Stomach (tissue), 9 donors: ENCODE data around the gene TMEFF2. TPM values are rescaled to one million over a fixed set of nuclear protein-coding genes. Genes with fewer than 3 reads are reported as not detected.

Experiments
- DNase-seq, 2 donors: peaks; one replicate each; pipeline versions ENCODE4 v3.0.0 to v3.0.0-alpha.2; 2013 to 2019
- H3K27ac ChIP-seq, 5 donors: fragments of 200-600 bp in 4 of 5; sonication (generic) in 4 of 5; one replicate each; pipeline ENCODE4 v1.5.1; 2013 to 2019; ENCODE audit warnings: mild to moderate bottlenecking in 1 of 5, moderate library complexity in 1 of 5
- H3K27me3 ChIP-seq, 3 donors: fragments of 200-600 bp; sonication (generic); one replicate each; pipeline ENCODE4 v1.5.1; 2017 to 2019; ENCODE audit warnings: mixed run types in 1 of 3
- H3K36me3 ChIP-seq, 4 donors: fragments of 200-600 bp; sonication (generic); 1 replicate in 3 of 4; 2 replicates in 1 of 4; pipeline ENCODE4 v1.5.1; 2016 to 2019
- H3K4me1 ChIP-seq, 4 donors: fragments of 200-600 bp; sonication (generic); one replicate each; pipeline ENCODE4 v1.5.1; 2016 to 2019
- H3K4me3 ChIP-seq, 4 donors: fragments of 200-600 bp; sonication (generic) in 3 of 4; one replicate each; pipeline ENCODE4 v1.5.1; 2016 to 2019; ENCODE audit warnings: mild to moderate bottlenecking in 1 of 4
- H3K9me3 ChIP-seq, 4 donors: fragments of 200-600 bp; sonication (generic); one replicate each; pipeline ENCODE4 v1.5.1; 2016 to 2019
- CTCF ChIP-seq, 7 experiments: fragments of 450-650 bp in 4 of 7; fragments of 200-600 bp in 3 of 7; sonication (generic) in 3 of 7; IDR thresholded peaks; one replicate each; pipeline ENCODE4 v1.5.1; 2016 to 2019; ENCODE audit warnings: antibody characterized with exemption in 7 of 7, control low read depth in 2 of 7, mild to moderate bottlenecking in 1 of 7
- EP300 ChIP-seq: sonication (generic); formaldehyde crosslinking; IDR thresholded peaks from one replicate; pipeline ENCODE4 v1.6.1; 2017; ENCODE audit warnings: antibody characterized with exemption
- POLR2A ChIP-seq, 4 donors: fragments of 450-650 bp; IDR thresholded peaks; one replicate each; pipeline ENCODE4 v1.6.1; 2016; ENCODE audit warnings: antibody characterized with exemption in 4 of 4, control low read depth in 2 of 4, mild to moderate bottlenecking in 1 of 4, moderate library complexity in 1 of 4
- POLR2AphosphoS5 ChIP-seq, 3 donors: sonication (generic); formaldehyde crosslinking; IDR thresholded peaks; one replicate each; pipeline ENCODE4 v1.6.1; 2016; ENCODE audit warnings: antibody characterized with exemption in 3 of 3
- WGBS, 5 donors: extraction: QIAGEN DNeasy Blood & Tissue Kit in 3 of 5; methylation state at CpG; one replicate each; pipeline versions ENCODE4 v1.1.5 to v1.1.7; 2013 to 2018; 5-methylcytosine and 5-hydroxymethylcytosine counted together
- intact Hi-C: fragments of 100-400 bp; cut with DNase I; formaldehyde crosslinking; loops from one replicate; pipeline ENCODE4 v1.15.1; 2023; ENCODE audit warnings: low total_unique reads
- polyA plus RNA-seq, 3 donors: library from polyadenylated mRNA; stranded (reverse); fragments of 200-250 nt; gene quantifications; one replicate each; pipeline ENCODE4 v1.2.3, GENCODE V29; 2013
- total RNA-seq, 5 donors: library from RNA; depleted of rRNA; stranded (reverse); fragments of >200 nt; gene quantifications; one replicate each; pipeline versions ENCODE4 v1.1.0 to v1.2.3, GENCODE V29; 2014 to 2016
- donor health status: healthy with polysubstance abuse.
- donor health status: Bipolar disorder and iron deficiency.
- donor health status: healthy.

The TMEFF2 gene
- total and polyA plus RNA-seq, 8 donors: 0.23 to 0.50 (median 0.37) TPM; not detected in 3

- TF ChIP-seq CTCF (IDR thresholded peaks at IDR 0.05): no peak
- TF ChIP-seq EP300: no peak
- no peak for TF ChIP-seq POLR2AphosphoS5 (IDR thresholded peaks at IDR 0.05)
- no peak for TF ChIP-seq POLR2A (IDR thresholded peaks at IDR 0.05)
- no peaks in the 10 kb centered on the region for H3K27me3 ChIP-seq
- intact Hi-C loops: no loop called here
- DNase-seq: no peak
- H3K9me3 ChIP-seq: no peaks in the 10 kb centered on the region
- WGBS, 5 donors: 35 to 43% (median 38%) methylated on average over 2 of the region's 2 CpGs
- H3K4me1 ChIP-seq: peaks cover 0 to 10% (median 2%) of the 10 kb centered on the region in 4 donors
- H3K36me3 ChIP-seq: no peaks in the 10 kb centered on the region
- H3K4me3 ChIP-seq: no peak overlapping the region
- H3K27ac ChIP-seq: no peak overlapping the region
Observed at GRCh38 chr2:191979221-191979730, 215.5 kb downstream of the TMEFF2 start.

- Histone ChIP-seq H3K4me3 (no peak overlapping the region), H3K4me1 (peaks cover 0 to 10% (median 2%) of the 10 kb centered on the region in 4 donors), H3K9me3 (no peaks in the 10 kb centered on the region), H3K27me3 (no peaks in the 10 kb centered on the region), H3K36me3 (no peaks in the 10 kb centered on the region), H3K27ac (no peak overlapping the region)
- WGBS, 5 donors: 56 to 93% (median 85%) methylated on average over 1 of the region's 1 CpG
- intact Hi-C loops: no loop called here
- TF ChIP-seq POLR2AphosphoS5 (IDR thresholded peaks at IDR 0.05): no peak
- TF ChIP-seq CTCF (IDR thresholded peaks at IDR 0.05): no peak
- TF ChIP-seq POLR2A (IDR thresholded peaks at IDR 0.05): no peak
- no peak for DNase-seq
Observed at GRCh38 chr2:191977754-191978153, 217.0 kb downstream of the TMEFF2 start.

- Histone ChIP-seq H3K4me1 (peaks cover 0 to 10% (median 2%) of the 10 kb centered on the region in 4 donors), H3K36me3 (no peaks in the 10 kb centered on the region), H3K27ac (no peak overlapping the region), H3K4me3 (no peak overlapping the region), H3K9me3 (no peaks in the 10 kb centered on the region), H3K27me3 (no peaks in the 10 kb centered on the region)
- intact Hi-C loops: no loop called here
- 29 to 56% (median 50%) methylated on average over 3 of the region's 3 CpGs for WGBS, 5 donors
- TF ChIP-seq POLR2A (IDR thresholded peaks at IDR 0.05) (no peak), EP300 (no peak), POLR2AphosphoS5 (IDR thresholded peaks at IDR 0.05) (no peak), CTCF (IDR thresholded peaks at IDR 0.05) (no peak)
- no peak for DNase-seq
Observed at GRCh38 chr2:191976436-191976835, 218.3 kb downstream of the TMEFF2 start.

GRCh38 chr2:191974676-191975075, 220.1 kb downstream of the TMEFF2 start:
- TF ChIP-seq POLR2AphosphoS5 (IDR thresholded peaks at IDR 0.05) (no peak), EP300 (no peak), POLR2A (IDR thresholded peaks at IDR 0.05) (no peak), CTCF (IDR thresholded peaks at IDR 0.05) (no peak)
- intact Hi-C loops: no loop called here
- Histone ChIP-seq H3K36me3 (no peaks in the 10 kb centered on the region), H3K4me1 (peaks cover 0 to 10% (median 2%) of the 10 kb centered on the region in 4 donors), H3K4me3 (no peak overlapping the region), H3K9me3 (no peaks in the 10 kb centered on the region), H3K27ac (no peak overlapping the region), H3K27me3 (no peaks in the 10 kb centered on the region)
- DNase-seq: no peak
